HCT116 (cell line): ENCODE results near the gene ASCL2. TPM values are rescaled to one million over a fixed set of nuclear protein-coding genes. Genes with fewer than 3 reads are reported as not detected.
"Not testable (repeated sequence)": the region's sequence is repeated elsewhere in the genome, so short reads cannot be mapped to it uniquely, and the experiment has no call there.

ENCODE experiments used
- ATAC-seq: fragments of 200-7000 bp; cut with Tn5 transposase; 2 replicates; pipeline ENCODE4 v1.9.1; 2020; ENCODE audit warnings: mild to moderate bottlenecking, moderate library complexity
- BruUV-seq: library from RNA; stranded (reverse); fragments of 400-500 nt; replicated peaks from 2 replicates; lab custom pipeline; 2021; lab: Mats Ljungman, UMichigan
- CTCF ChIA-PET: fragments of 300-600 bp; sonication (Branson Sonifier 250); formaldehyde crosslinking; loops from one replicate; lab custom pipeline; 2021; ENCODE audit warnings: antibody characterized with exemption; lab: Charles Lee
- POLR2A ChIA-PET: fragments of 300-600, 350-600 bp; sonication (Branson Sonifier 250); formaldehyde crosslinking; loops from one replicate; lab custom pipeline; 2021; ENCODE audit warnings: antibody characterized with exemption; lab: Charles Lee
- RAD21 ChIA-PET, 2 experiments: fragments of 300-600 bp; sonication (Branson Sonifier 250); formaldehyde crosslinking; loops; one replicate each; lab custom pipeline; 2023; ENCODE audit warnings: low total read pairs in 2 of 2; ENCODE audit not compliant: uncharacterized antibody in 2 of 2, unreplicated experiment in 2 of 2, low non-redundant PET in 1 of 2; lab: Charles Lee
- DNase-seq: peaks from one replicate; pipeline ENCODE4 v3.0.0-alpha.2; 2010; ENCODE audit warnings: low read depth, low spot score
- H2AFZ ChIP-seq: fragments of 200-600 bp; shearing (Covaris generic), sonication (generic); 2 replicates; pipeline ENCODE4 v1.6.1; 2017; ENCODE audit warnings: low read depth, mixed run types, mixed read lengths, antibody characterized with exemption, low read length; ENCODE audit not compliant: poor library complexity, severe bottlenecking
- H3K27ac ChIP-seq: 2 replicates; pipeline ENCODE4 v1.5.1; 2012; ENCODE audit warnings: low read depth, low read length
- H3K27me3 ChIP-seq: fragments of 200-600 bp; sonication (generic); 2 replicates; pipeline ENCODE4 v1.6.1; 2016; ENCODE audit warnings: mixed run types, low read length, mixed read lengths; ENCODE audit not compliant: insufficient read depth
- H3K36me3 ChIP-seq, 2 experiments: fragments of 200-500 bp in 1 of 2; fragments of 200-600 bp in 1 of 2; sonication (Bioruptor generic) in 1 of 2; sonication (generic) in 1 of 2; 2 replicates each; pipeline versions ENCODE4 v1.5.1 to v1.6.1; 2014 to 2016; ENCODE audit warnings: low read length in 2 of 2, inconsistent platforms in 1 of 2, mixed read lengths in 1 of 2, mixed run types in 1 of 2; ENCODE audit not compliant: insufficient read depth in 2 of 2, control insufficient read depth in 1 of 2
- H3K4me1 ChIP-seq, 2 experiments: fragments of 200-600 bp in 1 of 2; sonication (generic) in 1 of 2; 2 replicates each; pipeline versions ENCODE4 v1.5.1 to v1.6.1; 2012 to 2017; ENCODE audit warnings: low read length in 2 of 2, inconsistent platforms in 1 of 2, mild to moderate bottlenecking in 1 of 2, mixed read lengths in 1 of 2, mixed run types in 1 of 2, moderate library complexity in 1 of 2; ENCODE audit not compliant: insufficient read depth in 2 of 2, control insufficient read depth in 1 of 2
- H3K4me2 ChIP-seq: fragments of 200-600 bp; sonication (generic); 2 replicates; pipeline ENCODE4 v1.6.1; 2017; ENCODE audit warnings: mixed run types, low read length, mixed read lengths
- H3K4me3 ChIP-seq, 2 experiments: fragments of 200-600 bp in 1 of 2; sonication (generic) in 1 of 2; replicated peaks in 1 of 2; 2 replicates each; pipeline ENCODE4 v1.5.1; 2011 to 2016; ENCODE audit warnings: low read length in 2 of 2, control low read depth in 1 of 2, low read depth in 1 of 2, mild to moderate bottlenecking in 1 of 2, mixed read lengths in 1 of 2, mixed run types in 1 of 2
- H3K79me2 ChIP-seq: fragments of 200-600 bp; sonication (generic); 2 replicates; pipeline ENCODE4 v1.6.1; 2017; ENCODE audit warnings: mild to moderate bottlenecking, mixed run types, low read length, moderate library complexity, mixed read lengths; ENCODE audit not compliant: insufficient read depth
- H3K9ac ChIP-seq: fragments of 200-600 bp; sonication (generic); 2 replicates; pipeline ENCODE4 v1.6.1; 2016; ENCODE audit warnings: low read length, mixed read lengths
- H3K9me2 ChIP-seq: fragments of 200-600 bp; sonication (generic), shearing (Covaris generic); 2 replicates; pipeline ENCODE4 v1.6.1; 2017; ENCODE audit warnings: mixed run types, mild to moderate bottlenecking, moderate library complexity; ENCODE audit not compliant: insufficient read depth
- H3K9me3 ChIP-seq, 2 experiments: fragments of 200-500 bp in 1 of 2; fragments of 200-600 bp in 1 of 2; sonication (Bioruptor generic) in 1 of 2; sonication (generic) in 1 of 2; 2 replicates each; pipeline ENCODE4 v1.6.1; 2014 to 2017; ENCODE audit warnings: low read length in 2 of 2, mixed read lengths in 2 of 2, inconsistent platforms in 1 of 2, low read depth in 1 of 2, mild to moderate bottlenecking in 1 of 2, mixed run types in 1 of 2, moderate library complexity in 1 of 2; ENCODE audit not compliant: control insufficient read depth in 1 of 2, insufficient read depth in 1 of 2
- H4K20me1 ChIP-seq: fragments of 200-600 bp; sonication (generic), shearing (Covaris generic); 2 replicates; pipeline ENCODE4 v1.6.1; 2017; ENCODE audit warnings: mixed run types, mild to moderate bottlenecking, moderate library complexity; ENCODE audit not compliant: insufficient read depth
- CBX3 ChIP-seq: IDR thresholded peaks from 2 replicates; pipeline ENCODE4 v1.6.1; 2012; ENCODE audit warnings: low read depth
- JUND ChIP-seq: IDR thresholded peaks from 2 replicates; pipeline ENCODE4 v1.6.1; 2012
- RAD21 ChIP-seq: IDR thresholded peaks from 2 replicates; pipeline ENCODE4 v1.6.1; 2012; ENCODE audit warnings: low read depth, mild to moderate bottlenecking
- YY1 ChIP-seq: IDR thresholded peaks from 2 replicates; pipeline ENCODE4 v1.6.1; 2011; ENCODE audit warnings: low read length, low read depth, moderate library complexity, mild to moderate bottlenecking; ENCODE audit not compliant: insufficient replicate concordance; ENCODE audit errors: extremely low read depth
- intact Hi-C: fragments of 100-400 bp; cut with micrococcal nuclease; formaldehyde crosslinking; loops from 2 replicates; pipeline ENCODE4 v1.10.0; 2022
- total RNA-seq: library from RNA; stranded (reverse); gene quantifications from one replicate; pipeline ENCODE4 v1.2.1, GENCODE V29; 2021; ENCODE audit not compliant: unreplicated experiment
- TF ChIP-seq, protein P1 (sequence below), 3 experiments: fragments of 200-600 bp in 1 of 3; sonication (generic) in 1 of 3; IDR thresholded peaks in 2 of 3; conservative IDR thresholded peaks in 1 of 3; 2 replicates each; pipeline ENCODE4 v1.5.1; 2012 to 2017; ENCODE audit warnings: low read depth in 2 of 3, low read length in 2 of 3, antibody characterized with exemption in 1 of 3, borderline replicate concordance in 1 of 3, control low read depth in 1 of 3, mild to moderate bottlenecking in 1 of 3, mixed read lengths in 1 of 3, mixed run types in 1 of 3, moderate library complexity in 1 of 3; ENCODE audit not compliant: insufficient read depth in 1 of 3

The ASCL2 gene
- total RNA-seq, 1 experiment from 2014 or later = not detected

GRCh38 chr11:2287091-2287490, 16.7 kb upstream of the ASCL2 start:
- Histone ChIP-seq H3K4me2 (no peak overlapping the region), H3K79me2 (no peaks in the 10 kb centered on the region), H3K9ac (no peak overlapping the region), H2AFZ (no peak overlapping the region), H4K20me1 (no peaks in the 10 kb centered on the region), H3K27me3 (peaks cover 12% of the 10 kb centered on the region; the same call in 1 of the 2 replicates), H3K4me3 (no peak overlapping the region), H3K9me3 (no peaks in the 10 kb centered on the region), H3K4me1 (no peaks in the 10 kb centered on the region), H3K27ac (no peak overlapping the region), H3K36me3 (no peaks in the 10 kb centered on the region), H3K9me2 (no peaks in the 10 kb centered on the region)
- POLR2A ChIA-PET = no interaction called here
- ATAC-seq (no peak), DNase-seq (no peak)
- RAD21 ChIA-PET = no interaction called here
- TF ChIP-seq, protein P1, sequence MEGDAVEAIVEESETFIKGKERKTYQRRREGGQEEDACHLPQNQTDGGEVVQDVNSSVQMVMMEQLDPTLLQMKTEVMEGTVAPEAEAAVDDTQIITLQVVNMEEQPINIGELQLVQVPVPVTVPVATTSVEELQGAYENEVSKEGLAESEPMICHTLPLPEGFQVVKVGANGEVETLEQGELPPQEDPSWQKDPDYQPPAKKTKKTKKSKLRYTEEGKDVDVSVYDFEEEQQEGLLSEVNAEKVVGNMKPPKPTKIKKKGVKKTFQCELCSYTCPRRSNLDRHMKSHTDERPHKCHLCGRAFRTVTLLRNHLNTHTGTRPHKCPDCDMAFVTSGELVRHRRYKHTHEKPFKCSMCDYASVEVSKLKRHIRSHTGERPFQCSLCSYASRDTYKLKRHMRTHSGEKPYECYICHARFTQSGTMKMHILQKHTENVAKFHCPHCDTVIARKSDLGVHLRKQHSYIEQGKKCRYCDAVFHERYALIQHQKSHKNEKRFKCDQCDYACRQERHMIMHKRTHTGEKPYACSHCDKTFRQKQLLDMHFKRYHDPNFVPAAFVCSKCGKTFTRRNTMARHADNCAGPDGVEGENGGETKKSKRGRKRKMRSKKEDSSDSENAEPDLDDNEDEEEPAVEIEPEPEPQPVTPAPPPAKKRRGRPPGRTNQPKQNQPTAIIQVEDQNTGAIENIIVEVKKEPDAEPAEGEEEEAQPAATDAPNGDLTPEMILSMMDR (IDR thresholded peaks at IDR 0.05 in 2 of 3, conservative IDR thresholded peaks at IDR 0.05 in 1 of 3; ENCODE audit: borderline replicate concordance in 1 of 3, insufficient read depth in 1 of 3, low read depth in 2 of 3, low read length in 2 of 3) = no peak
- TF ChIP-seq RAD21 (no peak), CBX3 (no peak), YY1 (no peak), JUND (no peak)
- CTCF ChIA-PET = no interaction called here
- intact Hi-C loops = no loop called here
- BruUV-seq = no TSS peak

- H3K9ac ChIP-seq, H4K20me1 ChIP-seq, H3K36me3 ChIP-seq, BruUV-seq, ATAC-seq, H3K27ac ChIP-seq, H3K9me3 ChIP-seq, H3K4me2 ChIP-seq, DNase-seq, H3K9me2 ChIP-seq, POLR2A ChIA-PET, H2AFZ ChIP-seq, intact Hi-C loops, H3K4me1 ChIP-seq, H3K4me3 ChIP-seq, CTCF ChIA-PET, H3K79me2 ChIP-seq, RAD21 ChIA-PET: not testable (repeated sequence)
- H3K27me3 ChIP-seq = peaks cover 12% of the 10 kb centered on the region; the same call in 1 of the 2 replicates
Measured at GRCh38 chr11:2286350-2286749, 16.0 kb upstream of the ASCL2 start.
